SK-N-SH treated with all-trans-retinoic acid at 6 μM for 48 hours (cell line): ENCODE results near the gene PGM5.

Source experiments
- ATAC-seq: fragments of 200-7000 bp; cut with Tn5 transposase; 3 replicates; pipeline ENCODE4 v1.9.1; 2020; ENCODE audit warnings: mild to moderate bottlenecking, moderate library complexity
- ARNTL ChIP-seq: fragments of 450-650 bp; formaldehyde crosslinking; IDR thresholded peaks from 2 replicates; pipeline ENCODE4 v1.5.0; 2020; ENCODE audit warnings: low read depth, mild to moderate bottlenecking, moderate library complexity, borderline replicate concordance
- BACH2 ChIP-seq: fragments of 250-450 bp; sonication (Bioruptor Pico); IDR thresholded peaks from 2 replicates; pipeline ENCODE4 v1.9.0; 2021; ENCODE audit warnings: mild to moderate bottlenecking, borderline replicate concordance
- CSDC2 ChIP-seq: fragments of 250-450 bp; sonication (Bioruptor Pico); IDR thresholded peaks from 2 replicates; pipeline ENCODE4 v1.5.0; 2020; ENCODE audit warnings: mild to moderate bottlenecking, moderate library complexity
- ESRRG ChIP-seq: fragments of 250-450 bp; sonication (Bioruptor Pico); IDR thresholded peaks from 2 replicates; pipeline ENCODE4 v1.6.1; 2021; ENCODE audit warnings: mild to moderate bottlenecking
- GLIS3 ChIP-seq: fragments of 250-450 bp; sonication (Bioruptor Pico); IDR thresholded peaks from 2 replicates; pipeline ENCODE4 v1.5.0; 2020; ENCODE audit warnings: mild to moderate bottlenecking, moderate library complexity
- ISL1 ChIP-seq: fragments of 250-450 bp; sonication (Bioruptor Pico); IDR thresholded peaks from 2 replicates; pipeline ENCODE4 v2.1.2; 2022; ENCODE audit warnings: mild to moderate bottlenecking, moderate library complexity
- OSR1 ChIP-seq: fragments of 250-450 bp; sonication (Bioruptor Pico); IDR thresholded peaks from 2 replicates; pipeline ENCODE4 v1.8.0; 2022; ENCODE audit warnings: moderate library complexity, mild to moderate bottlenecking, inconsistent platforms
- PPARA ChIP-seq: fragments of 250-450 bp; sonication (Bioruptor Pico); IDR thresholded peaks from 2 replicates; pipeline ENCODE4 v1.5.0; 2020; ENCODE audit warnings: mild to moderate bottlenecking, borderline replicate concordance
- RARB ChIP-seq: fragments of 250-450 bp; sonication (Bioruptor Pico); IDR thresholded peaks from 2 replicates; pipeline ENCODE4 v1.8.0; 2021; ENCODE audit warnings: mild to moderate bottlenecking, moderate library complexity
- SNAI2 ChIP-seq: fragments of 250-450 bp; sonication (Bioruptor Pico); IDR thresholded peaks from 2 replicates; pipeline ENCODE4 v1.5.0; 2020; ENCODE audit warnings: mild to moderate bottlenecking, moderate library complexity
- TCF4 ChIP-seq: fragments of 250-450 bp; sonication (Bioruptor Pico); IDR thresholded peaks from 2 replicates; pipeline ENCODE4 v1.8.0; 2021; ENCODE audit warnings: mild to moderate bottlenecking, moderate library complexity, borderline replicate concordance
- TOX ChIP-seq: fragments of 250-450 bp; sonication (Bioruptor Pico); IDR thresholded peaks from 2 replicates; pipeline ENCODE4 v1.8.0; 2021; ENCODE audit warnings: mild to moderate bottlenecking, moderate library complexity, borderline replicate concordance
- ZFP3 ChIP-seq: fragments of 250-450 bp; sonication (Bioruptor Pico); IDR thresholded peaks from 2 replicates; pipeline ENCODE4 v1.5.0; 2020; ENCODE audit warnings: mild to moderate bottlenecking, moderate library complexity
- ZFP30 ChIP-seq: fragments of 450-650 bp; formaldehyde crosslinking; IDR thresholded peaks from 2 replicates; pipeline ENCODE4 v1.5.0; 2022; ENCODE audit warnings: mild to moderate bottlenecking, moderate library complexity
- ZNF565 ChIP-seq: fragments of 450-650 bp; formaldehyde crosslinking; conservative IDR thresholded peaks from 2 replicates; pipeline ENCODE4 v1.5.0; 2020; ENCODE audit warnings: low read depth, mild to moderate bottlenecking, moderate library complexity
- ZNF70 ChIP-seq: fragments of 450-650 bp; formaldehyde crosslinking; IDR thresholded peaks from 2 replicates; pipeline ENCODE4 v1.5.0; 2020; ENCODE audit warnings: mild to moderate bottlenecking, moderate library complexity
- ZNF8 ChIP-seq: fragments of 450-650 bp; formaldehyde crosslinking; IDR thresholded peaks from 2 replicates; pipeline ENCODE4 v1.5.0; 2020; ENCODE audit warnings: mild to moderate bottlenecking, moderate library complexity
- TF ChIP-seq, protein P1 (sequence below): fragments of 250-450 bp; sonication (Bioruptor Pico); IDR thresholded peaks from 2 replicates; pipeline ENCODE4 v1.5.1; 2020; ENCODE audit warnings: low read depth, mild to moderate bottlenecking, moderate library complexity
- TF ChIP-seq, protein P2 (sequence below): fragments of 250-450 bp; sonication (Bioruptor Pico); IDR thresholded peaks from 2 replicates; pipeline ENCODE4 v1.8.0; 2021; ENCODE audit warnings: low read depth, mild to moderate bottlenecking, moderate library complexity, borderline replicate concordance
- TF ChIP-seq, protein P3 (sequence below): fragments of 250-450 bp; sonication (Bioruptor Pico); IDR thresholded peaks from 2 replicates; pipeline ENCODE4 v1.8.0; 2020; ENCODE audit warnings: mild to moderate bottlenecking, moderate library complexity, borderline replicate concordance
- TF ChIP-seq, protein P4 (sequence below): fragments of 250-450 bp; sonication (Bioruptor Pico); IDR thresholded peaks from 2 replicates; pipeline ENCODE4 v1.5.1; 2021; ENCODE audit warnings: mild to moderate bottlenecking, moderate library complexity
- TF ChIP-seq, protein P5 (sequence below): fragments of 250-450 bp; sonication (Bioruptor Pico); IDR thresholded peaks from 2 replicates; pipeline ENCODE4 v1.5.0; 2020; ENCODE audit warnings: mild to moderate bottlenecking, moderate library complexity

PGM5 gene

DNA sequence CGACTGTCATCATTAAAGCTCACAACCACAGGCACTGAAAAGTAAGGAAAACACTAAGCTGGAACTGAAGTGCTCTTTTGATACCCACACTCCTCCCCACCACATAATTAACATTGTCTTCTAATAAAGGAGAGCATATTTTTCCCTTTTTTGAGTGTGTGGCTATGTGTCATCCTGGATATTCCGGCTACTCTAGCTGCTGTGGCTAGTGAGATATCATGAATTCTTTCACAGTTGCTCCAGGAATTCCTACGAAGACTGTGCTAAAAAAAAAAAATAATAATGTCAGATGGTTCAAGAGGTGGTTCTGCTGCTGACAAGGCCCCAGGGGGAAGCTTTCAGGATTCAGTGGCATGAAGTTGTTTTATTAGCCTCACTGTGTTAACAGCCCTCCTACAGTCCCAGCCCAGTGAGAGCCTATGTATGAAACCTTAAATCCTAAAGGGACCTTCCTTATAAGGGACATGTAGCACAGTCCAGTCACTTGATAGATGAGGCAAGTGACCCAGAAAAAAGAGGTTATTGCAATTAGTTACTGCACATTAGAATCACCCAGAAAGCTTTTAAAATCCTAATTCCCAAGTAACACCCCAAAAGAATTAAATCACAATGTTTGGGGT is 137.7 kb downstream of the PGM5 start:
- no peak for ATAC-seq
- no peak for TF ChIP-seq ZFP30 (CRISPR knock-in tag)
- TF ChIP-seq, protein P1, sequence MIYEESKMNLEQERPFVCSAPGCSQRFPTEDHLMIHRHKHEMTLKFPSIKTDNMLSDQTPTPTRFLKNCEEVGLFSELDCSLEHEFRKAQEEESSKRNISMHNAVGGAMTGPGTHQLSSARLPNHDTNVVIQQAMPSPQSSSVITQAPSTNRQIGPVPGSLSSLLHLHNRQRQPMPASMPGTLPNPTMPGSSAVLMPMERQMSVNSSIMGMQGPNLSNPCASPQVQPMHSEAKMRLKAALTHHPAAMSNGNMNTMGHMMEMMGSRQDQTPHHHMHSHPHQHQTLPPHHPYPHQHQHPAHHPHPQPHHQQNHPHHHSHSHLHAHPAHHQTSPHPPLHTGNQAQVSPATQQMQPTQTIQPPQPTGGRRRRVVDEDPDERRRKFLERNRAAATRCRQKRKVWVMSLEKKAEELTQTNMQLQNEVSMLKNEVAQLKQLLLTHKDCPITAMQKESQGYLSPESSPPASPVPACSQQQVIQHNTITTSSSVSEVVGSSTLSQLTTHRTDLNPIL (CRISPR knock-in tag): no peak
- TF ChIP-seq, protein P2, sequence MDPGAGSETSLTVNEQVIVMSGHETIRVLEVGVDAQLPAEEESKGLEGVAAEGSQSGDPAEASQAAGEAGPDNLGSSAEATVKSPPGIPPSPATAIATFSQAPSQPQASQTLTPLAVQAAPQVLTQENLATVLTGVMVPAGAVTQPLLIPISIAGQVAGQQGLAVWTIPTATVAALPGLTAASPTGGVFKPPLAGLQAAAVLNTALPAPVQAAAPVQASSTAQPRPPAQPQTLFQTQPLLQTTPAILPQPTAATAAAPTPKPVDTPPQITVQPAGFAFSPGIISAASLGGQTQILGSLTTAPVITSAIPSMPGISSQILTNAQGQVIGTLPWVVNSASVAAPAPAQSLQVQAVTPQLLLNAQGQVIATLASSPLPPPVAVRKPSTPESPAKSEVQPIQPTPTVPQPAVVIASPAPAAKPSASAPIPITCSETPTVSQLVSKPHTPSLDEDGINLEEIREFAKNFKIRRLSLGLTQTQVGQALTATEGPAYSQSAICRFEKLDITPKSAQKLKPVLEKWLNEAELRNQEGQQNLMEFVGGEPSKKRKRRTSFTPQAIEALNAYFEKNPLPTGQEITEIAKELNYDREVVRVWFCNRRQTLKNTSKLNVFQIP (CRISPR knock-in tag): no peak
- TF ChIP-seq ZNF70 (CRISPR knock-in tag): no peak
- TF ChIP-seq, protein P3, sequence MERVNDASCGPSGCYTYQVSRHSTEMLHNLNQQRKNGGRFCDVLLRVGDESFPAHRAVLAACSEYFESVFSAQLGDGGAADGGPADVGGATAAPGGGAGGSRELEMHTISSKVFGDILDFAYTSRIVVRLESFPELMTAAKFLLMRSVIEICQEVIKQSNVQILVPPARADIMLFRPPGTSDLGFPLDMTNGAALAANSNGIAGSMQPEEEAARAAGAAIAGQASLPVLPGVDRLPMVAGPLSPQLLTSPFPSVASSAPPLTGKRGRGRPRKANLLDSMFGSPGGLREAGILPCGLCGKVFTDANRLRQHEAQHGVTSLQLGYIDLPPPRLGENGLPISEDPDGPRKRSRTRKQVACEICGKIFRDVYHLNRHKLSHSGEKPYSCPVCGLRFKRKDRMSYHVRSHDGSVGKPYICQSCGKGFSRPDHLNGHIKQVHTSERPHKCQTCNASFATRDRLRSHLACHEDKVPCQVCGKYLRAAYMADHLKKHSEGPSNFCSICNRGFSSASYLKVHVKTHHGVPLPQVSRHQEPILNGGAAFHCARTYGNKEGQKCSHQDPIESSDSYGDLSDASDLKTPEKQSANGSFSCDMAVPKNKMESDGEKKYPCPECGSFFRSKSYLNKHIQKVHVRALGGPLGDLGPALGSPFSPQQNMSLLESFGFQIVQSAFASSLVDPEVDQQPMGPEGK (CRISPR knock-in tag): no peak
- no peak for TF ChIP-seq ESRRG
- no peak for TF ChIP-seq RARB (CRISPR knock-in tag)
- TF ChIP-seq, protein P4, sequence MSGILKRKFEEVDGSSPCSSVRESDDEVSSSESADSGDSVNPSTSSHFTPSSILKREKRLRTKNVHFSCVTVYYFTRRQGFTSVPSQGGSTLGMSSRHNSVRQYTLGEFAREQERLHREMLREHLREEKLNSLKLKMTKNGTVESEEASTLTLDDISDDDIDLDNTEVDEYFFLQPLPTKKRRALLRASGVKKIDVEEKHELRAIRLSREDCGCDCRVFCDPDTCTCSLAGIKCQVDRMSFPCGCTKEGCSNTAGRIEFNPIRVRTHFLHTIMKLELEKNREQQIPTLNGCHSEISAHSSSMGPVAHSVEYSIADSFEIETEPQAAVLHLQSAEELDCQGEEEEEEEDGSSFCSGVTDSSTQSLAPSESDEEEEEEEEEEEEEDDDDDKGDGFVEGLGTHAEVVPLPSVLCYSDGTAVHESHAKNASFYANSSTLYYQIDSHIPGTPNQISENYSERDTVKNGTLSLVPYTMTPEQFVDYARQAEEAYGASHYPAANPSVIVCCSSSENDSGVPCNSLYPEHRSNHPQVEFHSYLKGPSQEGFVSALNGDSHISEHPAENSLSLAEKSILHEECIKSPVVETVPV (CRISPR knock-in tag): no peak
- TF ChIP-seq SNAI2: no peak
- no peak for TF ChIP-seq ZNF8 (CRISPR knock-in tag)
- no peak for TF ChIP-seq ARNTL (CRISPR knock-in tag)

DNA sequence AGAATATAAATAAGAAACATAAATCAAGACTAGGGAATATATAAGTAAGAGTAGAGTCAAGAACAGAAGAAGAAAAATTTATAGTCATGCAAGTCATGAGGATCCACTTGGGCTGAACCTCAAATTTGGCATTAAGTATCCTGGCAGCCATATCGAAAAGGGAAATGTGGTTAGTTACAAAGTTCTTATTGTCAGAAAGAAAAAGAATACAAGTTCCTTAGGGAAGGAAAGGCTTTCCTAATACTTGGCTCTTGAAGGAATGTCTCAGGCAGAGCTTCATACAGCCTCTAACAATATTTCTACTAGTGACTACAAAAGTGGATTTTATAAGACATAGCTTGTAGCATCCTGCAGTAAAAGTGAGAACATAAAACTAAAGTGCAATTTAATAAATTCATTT is 138.8 kb downstream of the PGM5 start:
- no peak for ATAC-seq
- TF ChIP-seq ISL1 (CRISPR knock-in tag): no peak
- TF ChIP-seq GLIS3 (CRISPR knock-in tag): no peak
- no peak for TF ChIP-seq ZFP3 (CRISPR knock-in tag)
- no peak for TF ChIP-seq ZFP30 (CRISPR knock-in tag)
- TF ChIP-seq ARNTL (CRISPR knock-in tag): no peak
- no peak for TF ChIP-seq ZNF565 (CRISPR knock-in tag)
- TF ChIP-seq BACH2 (CRISPR knock-in tag): no peak
- TF ChIP-seq ZNF8 (CRISPR knock-in tag): no peak
- no peak for TF ChIP-seq OSR1 (CRISPR knock-in tag)
- no peak for TF ChIP-seq SNAI2
- no peak for TF ChIP-seq ESRRG
- no peak for TF ChIP-seq RARB (CRISPR knock-in tag)
- TF ChIP-seq, protein P2 (CRISPR knock-in tag): no peak

DNA sequence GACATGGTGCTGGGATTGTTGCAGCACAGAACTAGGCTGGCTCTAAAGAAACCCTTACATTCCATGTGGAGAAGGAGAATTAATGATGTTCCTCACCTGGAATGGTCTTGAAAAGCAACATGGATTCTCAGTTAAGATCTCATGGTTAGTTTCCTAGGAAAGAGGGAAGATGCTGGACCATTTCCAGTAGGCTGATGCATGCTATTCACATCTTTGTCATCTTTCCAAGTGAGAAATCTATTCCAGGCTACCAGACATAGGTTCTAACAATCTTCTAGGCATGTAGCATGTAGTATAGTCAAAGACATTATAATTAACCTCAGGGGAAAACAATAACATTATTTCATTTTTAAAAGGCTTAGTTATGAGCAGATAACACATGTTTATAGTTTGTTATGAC is 139.9 kb downstream of the PGM5 start:
- ATAC-seq: no peak
- TF ChIP-seq ZNF565 (CRISPR knock-in tag) (no peak), RARB (CRISPR knock-in tag) (no peak), ISL1 (CRISPR knock-in tag) (no peak), BACH2 (CRISPR knock-in tag) (no peak), CSDC2 (CRISPR knock-in tag) (no peak), ZNF8 (CRISPR knock-in tag) (no peak), ZNF70 (CRISPR knock-in tag) (no peak), TCF4 (CRISPR knock-in tag) (no peak), SNAI2 (no peak), TOX (CRISPR knock-in tag) (no peak), OSR1 (CRISPR knock-in tag) (no peak), PPARA (CRISPR knock-in tag) (no peak)
- TF ChIP-seq, protein P5, sequence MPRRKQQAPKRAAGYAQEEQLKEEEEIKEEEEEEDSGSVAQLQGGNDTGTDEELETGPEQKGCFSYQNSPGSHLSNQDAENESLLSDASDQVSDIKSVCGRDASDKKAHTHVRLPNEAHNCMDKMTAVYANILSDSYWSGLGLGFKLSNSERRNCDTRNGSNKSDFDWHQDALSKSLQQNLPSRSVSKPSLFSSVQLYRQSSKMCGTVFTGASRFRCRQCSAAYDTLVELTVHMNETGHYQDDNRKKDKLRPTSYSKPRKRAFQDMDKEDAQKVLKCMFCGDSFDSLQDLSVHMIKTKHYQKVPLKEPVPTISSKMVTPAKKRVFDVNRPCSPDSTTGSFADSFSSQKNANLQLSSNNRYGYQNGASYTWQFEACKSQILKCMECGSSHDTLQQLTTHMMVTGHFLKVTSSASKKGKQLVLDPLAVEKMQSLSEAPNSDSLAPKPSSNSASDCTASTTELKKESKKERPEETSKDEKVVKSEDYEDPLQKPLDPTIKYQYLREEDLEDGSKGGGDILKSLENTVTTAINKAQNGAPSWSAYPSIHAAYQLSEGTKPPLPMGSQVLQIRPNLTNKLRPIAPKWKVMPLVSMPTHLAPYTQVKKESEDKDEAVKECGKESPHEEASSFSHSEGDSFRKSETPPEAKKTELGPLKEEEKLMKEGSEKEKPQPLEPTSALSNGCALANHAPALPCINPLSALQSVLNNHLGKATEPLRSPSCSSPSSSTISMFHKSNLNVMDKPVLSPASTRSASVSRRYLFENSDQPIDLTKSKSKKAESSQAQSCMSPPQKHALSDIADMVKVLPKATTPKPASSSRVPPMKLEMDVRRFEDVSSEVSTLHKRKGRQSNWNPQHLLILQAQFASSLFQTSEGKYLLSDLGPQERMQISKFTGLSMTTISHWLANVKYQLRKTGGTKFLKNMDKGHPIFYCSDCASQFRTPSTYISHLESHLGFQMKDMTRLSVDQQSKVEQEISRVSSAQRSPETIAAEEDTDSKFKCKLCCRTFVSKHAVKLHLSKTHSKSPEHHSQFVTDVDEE (CRISPR knock-in tag): no peak
- TF ChIP-seq, protein P2 (CRISPR knock-in tag): no peak
- TF ChIP-seq, protein P3 (CRISPR knock-in tag): no peak
